Ureter (tissue), 1 donor: ENCODE measurements around the gene LCA5L. TPM values are rescaled to one million over a fixed set of nuclear protein-coding genes. Genes with fewer than 3 reads are reported as not detected.

ENCODE experiments used
- total RNA-seq: library from RNA; stranded (reverse); gene quantifications from one replicate; pipeline ENCODE4 v1.2.4, GENCODE V29; 2023
- donor health status: DM: yes; HTN: yes; CAD: no.

Gene LCA5L
- total RNA-seq, 1 donor from 2014 or later: 3.0 TPM

Other genes with a start within 250 kb of the LCA5L start
- 63.9 TPM for gene BRWD1, start 132.1 kb downstream of the LCA5L start, total RNA-seq
- 225 TPM for gene HMGN1, start 96.7 kb downstream of the LCA5L start, total RNA-seq
- 11.8 TPM for gene SH3BGR, start 6.2 kb upstream of the LCA5L start, total RNA-seq
- 21.9 TPM for gene B3GALT5, start 167.2 kb upstream of the LCA5L start, total RNA-seq